AG04449 (cell line): ENCODE data around the gene LYZ.

Experiments used
- CTCF ChIA-PET: fragments of 350-600 bp; formaldehyde crosslinking; extraction: SDS; loops from one replicate; lab custom pipeline; 2021; ENCODE audit warnings: antibody characterized with exemption; lab: Yijun Ruan, JAX
- POLR2A ChIA-PET: fragments of 400-600, 350-600 bp; formaldehyde crosslinking; extraction: SDS; loops from one replicate; lab custom pipeline; 2020; ENCODE audit warnings: antibody characterized with exemption, inconsistent platforms; lab: Yijun Ruan, JAX
- DNase-seq: peaks from one replicate; pipeline ENCODE4 v3.0.0-alpha.2; 2010; ENCODE audit warnings: low read depth, low spot score
- H3K4me3 ChIP-seq: 2 replicates; pipeline ENCODE4 v1.5.1; 2011; ENCODE audit warnings: low read depth, mild to moderate bottlenecking, control low read depth, low read length
- TF ChIP-seq, protein P1 (sequence below): IDR thresholded peaks from one replicate; pipeline ENCODE4 v1.5.1; 2011; ENCODE audit warnings: mild to moderate bottlenecking, moderate library complexity, low read length, control low read depth, inconsistent platforms; ENCODE audit not compliant: insufficient read depth; ENCODE audit errors: missing control alignments

Gene LYZ

DNA sequence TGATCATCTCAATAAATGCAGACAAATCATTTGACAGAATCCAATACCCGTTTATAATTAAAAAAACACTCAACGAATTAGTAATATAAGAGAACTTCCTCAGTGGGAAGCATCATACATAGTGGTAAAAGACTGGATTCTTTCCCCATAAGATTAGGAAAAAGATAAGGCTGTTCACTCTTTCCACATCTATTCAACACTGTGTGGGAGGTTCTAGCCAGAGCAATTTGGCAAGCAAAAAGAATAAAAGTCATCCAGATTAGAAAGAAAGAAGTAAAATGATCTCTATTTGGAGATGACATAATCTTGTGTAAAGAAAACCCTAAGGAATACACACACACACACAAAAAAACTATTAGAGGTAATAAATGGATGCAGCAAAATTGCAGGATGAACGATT, 49.8 kb downstream of the LYZ start:
- POLR2A ChIA-PET = no interaction called here
- DNase-seq = no peak
- H3K4me3 ChIP-seq = no peak overlapping the region
- CTCF ChIA-PET = no interaction called here
- TF ChIP-seq, protein P1, sequence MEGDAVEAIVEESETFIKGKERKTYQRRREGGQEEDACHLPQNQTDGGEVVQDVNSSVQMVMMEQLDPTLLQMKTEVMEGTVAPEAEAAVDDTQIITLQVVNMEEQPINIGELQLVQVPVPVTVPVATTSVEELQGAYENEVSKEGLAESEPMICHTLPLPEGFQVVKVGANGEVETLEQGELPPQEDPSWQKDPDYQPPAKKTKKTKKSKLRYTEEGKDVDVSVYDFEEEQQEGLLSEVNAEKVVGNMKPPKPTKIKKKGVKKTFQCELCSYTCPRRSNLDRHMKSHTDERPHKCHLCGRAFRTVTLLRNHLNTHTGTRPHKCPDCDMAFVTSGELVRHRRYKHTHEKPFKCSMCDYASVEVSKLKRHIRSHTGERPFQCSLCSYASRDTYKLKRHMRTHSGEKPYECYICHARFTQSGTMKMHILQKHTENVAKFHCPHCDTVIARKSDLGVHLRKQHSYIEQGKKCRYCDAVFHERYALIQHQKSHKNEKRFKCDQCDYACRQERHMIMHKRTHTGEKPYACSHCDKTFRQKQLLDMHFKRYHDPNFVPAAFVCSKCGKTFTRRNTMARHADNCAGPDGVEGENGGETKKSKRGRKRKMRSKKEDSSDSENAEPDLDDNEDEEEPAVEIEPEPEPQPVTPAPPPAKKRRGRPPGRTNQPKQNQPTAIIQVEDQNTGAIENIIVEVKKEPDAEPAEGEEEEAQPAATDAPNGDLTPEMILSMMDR = no peak

GRCh38 chr12:69401940-69402339, 53.8 kb downstream of the LYZ start:
- ChIA-PET POLR2A (no interaction called here), CTCF (interaction anchor here (0.6 to 1.2 kb wide), 3 partner anchors 12 to 14 kb away, joined by 3 read pairs; no protein-coding TSS in a partner anchor)
- TF ChIP-seq, protein P1 = no peak
- no peak for DNase-seq
- no peak overlapping the region for H3K4me3 ChIP-seq
